ENCODE data around the gene MAGI1. TPM values are rescaled to one million over a fixed set of nuclear protein-coding genes. Genes with fewer than 3 reads are reported as not detected.

Gene MAGI1
- total RNA-seq, 2 donors from 2014 or later: 38.6 to 45.1 TPM

GRCh38 chr3:65922441-65922840 lies 116.3 kb downstream of the MAGI1 start:
- Histone ChIP-seq H3K4me3 (ENCODE audit: low read length) (no peak overlapping the region), H3K27ac (ENCODE audit: low read depth, low read length) (no peak overlapping the region), H3K9me3 (ENCODE audit: control insufficient read depth, low read length) (peaks cover 7% of the 10 kb centered on the region), H3K27me3 (ENCODE audit: control insufficient read depth, insufficient read depth, low read length, poor library complexity, severe bottlenecking) (no peaks in the 10 kb centered on the region), H3K36me3 (ENCODE audit: control insufficient read depth, insufficient read depth, low read length) (no peaks in the 10 kb centered on the region), H3K4me1 (ENCODE audit: control insufficient read depth, insufficient read depth, low read length) (peaks cover 4% of the 10 kb centered on the region), H3K9ac (ENCODE audit: extremely low read depth, low read length, poor library complexity, severe bottlenecking) (no peak overlapping the region)
- WGBS, 2 experiments (ENCODE audit: insufficient coverage in 1 of 2, insufficient read length in 1 of 2): 97 to 100% methylated on average over 2 of the region's 2 CpGs
- H3K4me1 Mint-ChIP-seq: peaks cover 21% of the 10 kb centered on the region
- H3K9me3 Mint-ChIP-seq: peaks cover 13% of the 10 kb centered on the region
- TF ChIP-seq CTCF (conservative IDR thresholded peaks at IDR 0.05): no peak
- H3K4me3 Mint-ChIP-seq: no peak overlapping the region
- no peak for DNase-seq
- H3K27me3 Mint-ChIP-seq (ENCODE audit: insufficient read depth): no peaks in the 10 kb centered on the region
- peaks cover 9% of the 10 kb centered on the region for H3K36me3 Mint-ChIP-seq (ENCODE audit: low read depth)
- H3K27ac Mint-ChIP-seq: no peak overlapping the region

GRCh38 chr3:65919826-65920225 lies 118.9 kb downstream of the MAGI1 start:
- Mint-ChIP-seq H3K27ac (no peak overlapping the region), H3K4me3 (no peak overlapping the region), H3K9me3 (peaks cover 24% of the 10 kb centered on the region), H3K36me3 (ENCODE audit: low read depth) (peaks cover 11% of the 10 kb centered on the region), H3K27me3 (ENCODE audit: insufficient read depth) (no peaks in the 10 kb centered on the region), H3K4me1 (peaks cover 5% of the 10 kb centered on the region)
- DNase-seq: no peak
- peaks cover 13% of the 10 kb centered on the region for H3K9me3 ChIP-seq (ENCODE audit: control insufficient read depth, low read length)
- H3K4me1 ChIP-seq (ENCODE audit: control insufficient read depth, insufficient read depth, low read length): no peaks in the 10 kb centered on the region
- WGBS, 2 experiments (ENCODE audit: insufficient coverage in 1 of 2, insufficient read length in 1 of 2): 92 to 100% methylated on average over 2 of the region's 2 CpGs
- no peak overlapping the region for H3K9ac ChIP-seq (ENCODE audit: extremely low read depth, low read length, poor library complexity, severe bottlenecking)
- H3K4me3 ChIP-seq (ENCODE audit: low read length): no peak overlapping the region
- H3K27ac ChIP-seq (ENCODE audit: low read depth, low read length): no peak overlapping the region
- TF ChIP-seq CTCF (conservative IDR thresholded peaks at IDR 0.05): no peak
- no peaks in the 10 kb centered on the region for H3K36me3 ChIP-seq (ENCODE audit: control insufficient read depth, insufficient read depth, low read length)
- H3K27me3 ChIP-seq (ENCODE audit: control insufficient read depth, insufficient read depth, low read length, poor library complexity, severe bottlenecking): no peaks in the 10 kb centered on the region

- WGBS, 2 experiments (ENCODE audit: insufficient coverage in 1 of 2, insufficient read length in 1 of 2): 94 to 98% methylated on average over 2 of the region's 2 CpGs
- no peak for TF ChIP-seq CTCF (conservative IDR thresholded peaks at IDR 0.05)
- no peak overlapping the region for H3K9ac ChIP-seq (ENCODE audit: extremely low read depth, low read length, poor library complexity, severe bottlenecking)
- peaks cover 12% of the 10 kb centered on the region for H3K4me1 Mint-ChIP-seq
- H3K36me3 Mint-ChIP-seq (ENCODE audit: low read depth): peaks cover 11% of the 10 kb centered on the region
- H3K4me1 ChIP-seq (ENCODE audit: control insufficient read depth, insufficient read depth, low read length): no peaks in the 10 kb centered on the region
- H3K9me3 Mint-ChIP-seq: peaks cover 24% of the 10 kb centered on the region
- DNase-seq: no peak
- H3K27ac Mint-ChIP-seq: no peak overlapping the region
- H3K27ac ChIP-seq (ENCODE audit: low read depth, low read length): no peak overlapping the region
- H3K36me3 ChIP-seq (ENCODE audit: control insufficient read depth, insufficient read depth, low read length): no peaks in the 10 kb centered on the region
- H3K4me3 Mint-ChIP-seq: no peak overlapping the region
- H3K4me3 ChIP-seq (ENCODE audit: low read length): no peak overlapping the region
- no peaks in the 10 kb centered on the region for H3K27me3 Mint-ChIP-seq (ENCODE audit: insufficient read depth)
- H3K9me3 ChIP-seq (ENCODE audit: control insufficient read depth, low read length): peaks cover 13% of the 10 kb centered on the region
- H3K27me3 ChIP-seq (ENCODE audit: control insufficient read depth, insufficient read depth, low read length, poor library complexity, severe bottlenecking): no peaks in the 10 kb centered on the region
Measured at GRCh38 chr3:65915477-65915876, 123.2 kb downstream of the MAGI1 start.
